ENCODE results near the gene ERFL. TPM values are rescaled to one million over a fixed set of nuclear protein-coding genes. Genes with fewer than 3 reads are reported as not detected.

Gene ERFL
- total and polyA plus RNA-seq, 10 donors = 0.46 to 3.0 (median 2.1) TPM

GRCh38 chr19:41913538-41914423 lies 14.5 kb downstream of the ERFL start:
- no peaks in the 10 kb centered on the region for H3K36me3 ChIP-seq
- no peak overlapping the region for H3K4me3 ChIP-seq
- H3K9me3 ChIP-seq = no peaks in the 10 kb centered on the region
- intact Hi-C loops (cut with DNase I; ENCODE audit: low total_unique reads) = no loop called here
- 11 to 15% (median 12%) methylated on average over 21 of the region's 21 CpGs for WGBS, 5 donors
- peaks cover 0 to 63% (median 30%) of the 10 kb centered on the region in 6 donors for H3K4me1 ChIP-seq
- TF ChIP-seq CTCF (IDR thresholded peaks at IDR 0.05 in 8 of 11, conservative IDR thresholded peaks at IDR 0.05 in 3 of 11) (no peak), POLR2AphosphoS5 (IDR thresholded peaks at IDR 0.05) (no peak), POLR2A (IDR thresholded peaks at IDR 0.05) (no peak)
- DNase-seq = no peak
- peaks cover 3 to 74% (median 56%) of the 10 kb centered on the region in 7 donors for H3K27me3 ChIP-seq (replicated peaks in 1 of 7)
- H3K27ac ChIP-seq = no peak overlapping the region

- intact Hi-C loops (cut with DNase I; ENCODE audit: low total_unique reads) = no loop called here
- H3K4me3 ChIP-seq = no peak overlapping the region
- DNase-seq = no peak
- peak in 1 of 3 donors; percentile 6 for TF ChIP-seq POLR2AphosphoS5 (IDR thresholded peaks at IDR 0.05)
- no peak for TF ChIP-seq CTCF (IDR thresholded peaks at IDR 0.05 in 8 of 11, conservative IDR thresholded peaks at IDR 0.05 in 3 of 11)
- no peak overlapping the region for H3K27ac ChIP-seq
- WGBS, 5 donors = 2 to 4% (median 3%) methylated on average over 39 to 51 of the region's 51 CpGs
- H3K36me3 ChIP-seq = peaks cover 0 to 6% (median 3%) of the 10 kb centered on the region in 6 donors
- peaks cover 3 to 69% (median 55%) of the 10 kb centered on the region in 7 donors for H3K27me3 ChIP-seq (replicated peaks in 1 of 7)
- H3K9me3 ChIP-seq = no peaks in the 10 kb centered on the region
- H3K4me1 ChIP-seq = peaks cover 0 to 63% (median 30%) of the 10 kb centered on the region in 6 donors
Observed at GRCh38 chr19:41912899-41913537, 15.2 kb downstream of the ERFL start.

- intact Hi-C loops (cut with DNase I; ENCODE audit: low total_unique reads) = no loop called here
- Histone ChIP-seq H3K36me3 (peaks cover 0 to 15% (median 11%) of the 10 kb centered on the region in 6 donors), H3K4me1 (peaks cover 0 to 63% (median 30%) of the 10 kb centered on the region in 6 donors), H3K27me3 (replicated peaks in 1 of 7) (peaks cover 3 to 60% (median 46%) of the 10 kb centered on the region in 7 donors), H3K27ac (no peak overlapping the region), H3K9me3 (no peaks in the 10 kb centered on the region), H3K4me3 (no peak overlapping the region)
- 17 to 28% (median 21%) methylated on average over 23 to 29 of the region's 29 CpGs for WGBS, 5 donors
- no peak for TF ChIP-seq POLR2A (IDR thresholded peaks at IDR 0.05)
- TF ChIP-seq POLR2AphosphoS5 (IDR thresholded peaks at IDR 0.05) = peak; percentile 38 to 77 (median 40)
- DNase-seq = no peak
Observed at GRCh38 chr19:41911889-41912731, 16.1 kb downstream of the ERFL start.
